ENCODE data around the gene BACH1.

GRCh38 chr21:29351691-29352090 lies 53.0 kb downstream of the BACH1 start:
- no peak for TF ChIP-seq SIN3A (conservative IDR thresholded peaks at IDR 0.05 in 1 of 2, IDR thresholded peaks at IDR 0.05 in 1 of 2; ENCODE audit: low read depth in 1 of 2, low read length in 2 of 2)
- no peak for TF ChIP-seq FOSL1 (IDR thresholded peaks at IDR 0.05; ENCODE audit: insufficient read depth, low read depth, low read length)
- TF ChIP-seq, protein P1, sequence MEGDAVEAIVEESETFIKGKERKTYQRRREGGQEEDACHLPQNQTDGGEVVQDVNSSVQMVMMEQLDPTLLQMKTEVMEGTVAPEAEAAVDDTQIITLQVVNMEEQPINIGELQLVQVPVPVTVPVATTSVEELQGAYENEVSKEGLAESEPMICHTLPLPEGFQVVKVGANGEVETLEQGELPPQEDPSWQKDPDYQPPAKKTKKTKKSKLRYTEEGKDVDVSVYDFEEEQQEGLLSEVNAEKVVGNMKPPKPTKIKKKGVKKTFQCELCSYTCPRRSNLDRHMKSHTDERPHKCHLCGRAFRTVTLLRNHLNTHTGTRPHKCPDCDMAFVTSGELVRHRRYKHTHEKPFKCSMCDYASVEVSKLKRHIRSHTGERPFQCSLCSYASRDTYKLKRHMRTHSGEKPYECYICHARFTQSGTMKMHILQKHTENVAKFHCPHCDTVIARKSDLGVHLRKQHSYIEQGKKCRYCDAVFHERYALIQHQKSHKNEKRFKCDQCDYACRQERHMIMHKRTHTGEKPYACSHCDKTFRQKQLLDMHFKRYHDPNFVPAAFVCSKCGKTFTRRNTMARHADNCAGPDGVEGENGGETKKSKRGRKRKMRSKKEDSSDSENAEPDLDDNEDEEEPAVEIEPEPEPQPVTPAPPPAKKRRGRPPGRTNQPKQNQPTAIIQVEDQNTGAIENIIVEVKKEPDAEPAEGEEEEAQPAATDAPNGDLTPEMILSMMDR (IDR thresholded peaks at IDR 0.05; ENCODE audit: control extremely low read depth in 1 of 3, insufficient read depth in 1 of 3, low read depth in 1 of 3, low read length in 3 of 3), result no peak
- no peak for TF ChIP-seq POLR2AphosphoS5 (IDR thresholded peaks at IDR 0.05; ENCODE audit: low read depth, low read length)

All from H1 (cell line).